Ovary (tissue), 3 donors: ENCODE measurements around the gene DNM1.

Experiments
- EP300 ChIP-seq: sonication (generic); formaldehyde crosslinking; IDR thresholded peaks from one replicate; pipeline ENCODE4 v1.6.1; 2017; ENCODE audit warnings: antibody characterized with exemption
- POLR2A ChIP-seq: fragments of 450-650 bp; IDR thresholded peaks from one replicate; pipeline ENCODE4 v1.6.1; 2017; ENCODE audit warnings: antibody characterized with exemption, mild to moderate bottlenecking, moderate library complexity
- TF ChIP-seq, protein P1 (sequence below), 3 donors: fragments of 450-650 bp in 2 of 3; fragments of 200-600 bp in 1 of 3; IDR thresholded peaks; one replicate each; pipeline versions ENCODE4 v1.5.1 to v1.8.0; 2016 to 2022; ENCODE audit warnings: antibody characterized with exemption in 3 of 3, mild to moderate bottlenecking in 1 of 3
- donor health status: DM: no; HTN: no; CAD: no.

DNA sequence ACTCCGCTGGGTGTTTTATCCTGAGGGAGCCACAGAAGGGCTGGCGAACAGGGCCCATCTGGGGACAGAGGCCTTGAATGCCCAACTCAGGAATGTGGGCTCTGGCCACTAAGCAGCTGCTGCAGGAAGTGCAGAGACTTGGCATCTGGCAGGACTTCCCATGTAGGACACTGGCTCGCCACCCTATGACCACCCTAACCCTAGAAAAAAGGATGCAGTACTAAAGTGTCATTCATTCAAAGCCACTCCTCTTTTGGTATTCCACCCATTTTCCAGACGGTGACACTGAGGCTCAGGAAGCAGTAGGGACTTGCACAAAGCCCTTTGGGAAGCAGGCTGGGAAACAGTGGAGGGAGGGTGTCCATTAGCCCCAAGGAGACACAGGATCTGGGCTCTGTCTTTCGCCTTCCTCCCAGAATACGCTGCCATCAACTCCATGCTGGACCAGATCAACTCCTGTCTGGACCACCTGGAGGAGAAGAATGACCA lies 40.1 kb upstream of the DNM1 start:
- TF ChIP-seq, protein P1, sequence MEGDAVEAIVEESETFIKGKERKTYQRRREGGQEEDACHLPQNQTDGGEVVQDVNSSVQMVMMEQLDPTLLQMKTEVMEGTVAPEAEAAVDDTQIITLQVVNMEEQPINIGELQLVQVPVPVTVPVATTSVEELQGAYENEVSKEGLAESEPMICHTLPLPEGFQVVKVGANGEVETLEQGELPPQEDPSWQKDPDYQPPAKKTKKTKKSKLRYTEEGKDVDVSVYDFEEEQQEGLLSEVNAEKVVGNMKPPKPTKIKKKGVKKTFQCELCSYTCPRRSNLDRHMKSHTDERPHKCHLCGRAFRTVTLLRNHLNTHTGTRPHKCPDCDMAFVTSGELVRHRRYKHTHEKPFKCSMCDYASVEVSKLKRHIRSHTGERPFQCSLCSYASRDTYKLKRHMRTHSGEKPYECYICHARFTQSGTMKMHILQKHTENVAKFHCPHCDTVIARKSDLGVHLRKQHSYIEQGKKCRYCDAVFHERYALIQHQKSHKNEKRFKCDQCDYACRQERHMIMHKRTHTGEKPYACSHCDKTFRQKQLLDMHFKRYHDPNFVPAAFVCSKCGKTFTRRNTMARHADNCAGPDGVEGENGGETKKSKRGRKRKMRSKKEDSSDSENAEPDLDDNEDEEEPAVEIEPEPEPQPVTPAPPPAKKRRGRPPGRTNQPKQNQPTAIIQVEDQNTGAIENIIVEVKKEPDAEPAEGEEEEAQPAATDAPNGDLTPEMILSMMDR (IDR thresholded peaks at IDR 0.05) = no peak
- TF ChIP-seq EP300 (no peak), POLR2A (no peak)
